K562 (cell line): ENCODE measurements around the gene SRSF9. TPM values are rescaled to one million over a fixed set of nuclear protein-coding genes. Genes with fewer than 3 reads are reported as not detected.

ENCODE experiments used
- CCNT2 ChIP-seq: IDR thresholded peaks from 2 replicates; pipeline ENCODE4 v1.6.1; 2011; ENCODE audit warnings: borderline replicate concordance, low read depth, mild to moderate bottlenecking, moderate library complexity, mixed read lengths, low read length; ENCODE audit not compliant: insufficient read length; ENCODE audit errors: extremely low read depth
- CEBPZ ChIP-seq: fragments of 150-350 bp; IDR thresholded peaks from 2 replicates; pipeline ENCODE4 v1.6.1; 2014; ENCODE audit warnings: low read depth, mild to moderate bottlenecking, low read length, borderline replicate concordance
- EZH2 ChIP-seq: IDR thresholded peaks from 2 replicates; pipeline ENCODE4 v1.6.1; 2012; ENCODE audit warnings: low read depth, mild to moderate bottlenecking, inconsistent platforms, low read length, borderline replicate concordance
- HDAC1 ChIP-seq, 2 experiments: fragments of 450-650 bp; IDR thresholded peaks; 2 replicates each; pipeline ENCODE4 v1.6.1; 2016 to 2017; ENCODE audit warnings: inconsistent platforms in 1 of 2, mild to moderate bottlenecking in 1 of 2, moderate library complexity in 1 of 2
- LCOR ChIP-seq: sonication (generic); formaldehyde crosslinking; IDR thresholded peaks from 2 replicates; pipeline ENCODE4 v1.8.0; 2022; ENCODE audit warnings: mild to moderate bottlenecking, missing genetic modification reagents
- NCOA4 ChIP-seq: fragments of 450-650 bp; IDR thresholded peaks from 2 replicates; pipeline ENCODE4 v1.6.1; 2018; ENCODE audit warnings: mild to moderate bottlenecking; ENCODE audit not compliant: partially characterized antibody
- PRPF4 ChIP-seq: fragments of 200-400 bp; formaldehyde crosslinking; IDR thresholded peaks from one replicate; pipeline ENCODE4 v1.6.1; 2017; ENCODE audit warnings: low read length, low read depth, mild to moderate bottlenecking; ENCODE audit not compliant: insufficient read depth, poor library complexity, severe bottlenecking
- SIN3B ChIP-seq: fragments of 450-650 bp; IDR thresholded peaks from 2 replicates; pipeline ENCODE4 v1.6.1; 2017; ENCODE audit warnings: low read depth, mild to moderate bottlenecking, moderate library complexity
- SMAD4 ChIP-seq: fragments of 250-450 bp; sonication (Bioruptor Pico); conservative IDR thresholded peaks from 2 replicates; pipeline ENCODE4 v1.8.0; 2021; ENCODE audit warnings: inconsistent platforms, mild to moderate bottlenecking, moderate library complexity
- ZBTB33 ChIP-seq: sonication (generic); formaldehyde crosslinking; IDR thresholded peaks from 2 replicates; pipeline ENCODE4 v1.8.1; 2023; ENCODE audit warnings: mild to moderate bottlenecking, missing genetic modification reagents
- ZFX ChIP-seq: sonication (generic); formaldehyde crosslinking; IDR thresholded peaks from 2 replicates; pipeline ENCODE4 v1.8.0; 2022; ENCODE audit warnings: mild to moderate bottlenecking, missing genetic modification reagents, moderate library complexity
- ZNF318 ChIP-seq, 2 experiments: fragments of 450-650 bp; IDR thresholded peaks; 2 replicates each; pipeline ENCODE4 v1.6.1; 2016; ENCODE audit warnings: mild to moderate bottlenecking in 2 of 2, borderline replicate concordance in 1 of 2, low read depth in 1 of 2, moderate library complexity in 1 of 2
- ZNF717 ChIP-seq: fragments of 250-450 bp; sonication (Bioruptor Pico); IDR thresholded peaks from 2 replicates; pipeline ENCODE4 v1.5.0; 2021
- polyA plus RNA-seq, 8 experiments: library from polyadenylated mRNA; depleted of rRNA in 4 of 8; stranded (reverse) in 5 of 8; unstranded in 3 of 8; fragments of >200 nt; fragmentation: Nextera tagmentation in 2 of 8; fragmentation: Illumina TruSeq in 1 of 8; extraction: Ambion mirVana in 2 of 8; extraction: Trizol in 1 of 8; gene quantifications; 2 replicates each; pipeline versions ENCODE4 v1.2.1 to v1.2.3, GENCODE V29; 2011 to 2014; ENCODE audit warnings: inconsistent platforms in 1 of 8, missing spikeins in 1 of 8
- total RNA-seq, 7 experiments: library from RNA; depleted of rRNA in 6 of 7; stranded (reverse); fragments of >200 nt in 6 of 7; fragmentation: Illumina TruSeq in 2 of 7; extraction: Trizol in 2 of 7; gene quantifications; 2 replicates each; pipeline versions ENCODE4 v1.2.1 to v1.2.3, GENCODE V29; 2011 to 2021; ENCODE audit warnings: low replicate concordance in 1 of 7

Gene SRSF9
- total and polyA plus RNA-seq, 9 of the 15 experiments (the other 6 are each of a cell fraction or from before 2014, with no cell fraction given), result 40.3 to 291 (median 230) TPM

GRCh38 chr12:120469450-120470149, at the start of gene SRSF9 (continued):
- TF ChIP-seq NCOA4, result no peak
- TF ChIP-seq ZNF717 (CRISPR knock-in tag), result no peak
- peak; percentile 68 for TF ChIP-seq ZBTB33 (CRISPR knock-in tag)
- TF ChIP-seq CEBPZ, result no peak
- no peak for TF ChIP-seq PRPF4
- TF ChIP-seq HDAC1 (IDR thresholded peaks at IDR 0.05), result peak in 1 of 2 experiments; percentile 42; a peak in 1 of 4 replicates
- 0 out of 2 replicates have a peak, but pooled peaks have one; percentile 18 for TF ChIP-seq LCOR (CRISPR knock-in tag)
- TF ChIP-seq SIN3B, result peak; percentile 71
- TF ChIP-seq ZFX (CRISPR knock-in tag), result peak; percentile 94
- peak; percentile 75; the same call in 1 of the 2 replicates for TF ChIP-seq SMAD4 (CRISPR knock-in tag)
- TF ChIP-seq CCNT2, result peak; percentile 87
- TF ChIP-seq EZH2, result no peak
- TF ChIP-seq ZNF318 (IDR thresholded peaks at IDR 0.05; ENCODE audit: borderline replicate concordance in 1 of 2, low read depth in 1 of 2), result no peak
